IPS-NIHi7 (cell line): ENCODE measurements around the gene ZNF727.
"Not testable (repeated sequence)": the region's sequence is repeated elsewhere in the genome, so short reads cannot be mapped to it uniquely, and the experiment has no call there.

Experiments used
- DNase-seq: peaks from one replicate; pipeline ENCODE4 v3.0.0; 2012; ENCODE audit warnings: mixed read lengths; ENCODE audit errors: extremely low spot score

The ZNF727 gene

DNA sequence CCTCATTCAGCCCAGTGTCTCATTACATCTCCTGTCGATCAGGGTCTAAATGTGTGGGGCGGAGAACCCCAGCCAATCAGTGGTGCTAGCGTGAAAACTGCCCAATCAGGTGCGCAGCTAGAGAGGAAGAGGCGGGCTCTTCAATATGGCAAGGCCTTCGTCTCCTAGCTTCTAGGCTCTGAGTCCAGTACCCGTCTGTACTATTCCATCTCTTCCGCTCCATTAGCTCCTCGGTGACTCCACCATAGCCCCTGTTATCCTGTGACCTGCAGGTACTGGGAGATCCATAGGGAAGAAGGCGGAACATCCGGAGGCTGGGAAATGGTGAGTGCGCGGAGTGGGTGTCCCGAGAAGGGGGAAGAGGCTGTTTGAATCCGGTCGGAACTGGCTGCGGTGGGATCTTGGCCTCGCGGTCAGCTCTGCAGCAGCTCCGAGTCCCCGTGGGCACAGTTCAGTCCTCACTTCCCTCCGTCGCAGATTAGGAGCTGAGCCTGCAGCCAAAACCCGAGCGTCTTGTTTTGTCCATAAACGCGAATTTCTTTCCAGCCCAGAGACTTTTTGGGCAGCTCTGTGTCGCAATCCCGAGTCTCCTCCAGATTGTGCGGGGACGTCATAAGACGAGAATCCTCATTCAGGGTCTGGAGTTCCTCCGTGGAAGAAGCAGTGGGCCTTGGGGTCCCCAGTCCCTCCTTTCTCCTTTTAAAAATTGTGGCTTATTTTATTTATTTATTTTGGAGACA is at the start of gene ZNF727:
Gene ZNF727, plus strand, starts transcription at position 134 of the 740 bp plus-strand sequence. Its CDS starts 188 bp downstream, at position 322.
- DNase-seq = no peak

DNA sequence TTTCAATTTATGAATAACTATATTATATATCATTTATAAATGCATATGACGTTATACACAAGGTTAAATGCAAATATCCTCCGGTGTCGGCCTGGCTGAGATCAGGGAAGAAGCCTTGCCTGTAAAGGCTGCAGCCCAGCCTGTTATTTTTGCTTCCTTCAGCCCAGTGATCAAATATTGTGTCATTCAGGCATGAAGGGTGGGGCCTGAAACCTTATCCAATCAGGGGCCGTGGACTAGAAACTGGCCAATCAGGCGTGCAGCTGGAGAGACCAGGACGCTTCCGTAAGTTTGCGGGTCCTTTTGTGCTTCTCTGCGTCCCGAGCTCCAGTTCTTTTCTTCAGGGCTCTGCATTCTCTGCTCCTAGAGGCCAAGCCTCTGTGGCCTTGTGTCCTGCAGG is 46.7 kb upstream of the ZNF727 start, which contains the start of gene ZNF722:
Gene ZNF722, plus strand, starts transcription at position 301 of the 400 bp plus-strand sequence. CDS start 113 bp downstream, outside the sequence.
- DNase-seq = no peak

DNA sequence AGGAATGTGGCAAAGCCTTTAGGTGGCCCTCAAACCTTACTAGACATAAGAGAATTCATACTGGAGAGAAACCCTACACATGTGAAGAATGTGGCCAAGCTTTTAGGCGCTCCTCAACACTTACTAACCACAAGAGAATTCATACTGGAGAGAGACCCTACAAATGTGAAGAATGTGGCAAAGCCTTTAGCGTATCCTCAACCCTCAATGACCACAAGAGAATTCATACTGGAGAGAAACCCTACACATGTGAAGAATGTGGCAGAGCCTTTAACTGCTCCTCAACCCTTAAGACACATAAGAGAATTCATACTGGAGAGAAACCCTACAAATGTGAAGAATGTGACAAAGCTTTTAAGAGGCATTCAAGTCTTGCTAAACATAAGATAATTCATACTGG is 29.7 kb upstream of the ZNF727 start:
- DNase-seq = not testable (repeated sequence)

DNA sequence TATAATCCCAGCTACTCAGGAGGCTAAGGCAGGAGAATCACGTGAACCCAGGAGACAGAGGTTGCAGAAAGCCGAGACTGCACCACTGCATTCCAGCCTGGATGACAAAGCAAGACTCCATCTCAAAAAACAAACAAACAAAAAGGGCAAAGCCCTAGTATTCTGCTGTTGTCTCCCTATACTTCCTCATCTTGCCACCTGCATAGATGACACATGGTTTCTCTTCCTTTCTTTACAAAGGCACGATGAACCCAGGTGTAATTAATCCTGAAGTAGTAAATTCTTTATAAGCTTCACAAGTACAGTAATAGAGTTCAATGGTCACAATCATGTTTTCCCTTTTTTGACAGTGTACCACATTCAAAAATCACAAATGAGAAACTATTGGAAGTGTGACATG is 9.8 kb upstream of the ZNF727 start:
- no peak for DNase-seq

DNA sequence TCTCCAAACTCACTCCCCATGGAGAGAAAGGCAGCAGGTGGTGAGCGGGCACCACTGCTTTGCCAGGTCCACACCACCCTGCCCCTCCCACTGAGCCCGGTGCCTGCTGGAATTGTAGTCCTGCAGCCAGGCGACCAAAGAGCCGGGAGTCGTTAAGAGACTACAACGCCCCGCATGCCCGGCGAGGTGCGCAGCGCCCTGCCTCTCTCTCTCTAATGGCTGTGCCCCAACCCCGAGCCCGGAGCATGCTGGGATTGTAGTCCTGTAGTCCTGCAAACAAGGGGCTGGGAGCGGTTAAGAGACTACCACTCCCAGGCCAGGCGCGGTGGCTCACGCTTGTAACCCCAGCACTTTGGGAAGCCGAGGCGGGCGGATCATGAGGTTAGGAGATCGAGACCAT is 8.1 kb upstream of the ZNF727 start:
- DNase-seq = no peak

DNA sequence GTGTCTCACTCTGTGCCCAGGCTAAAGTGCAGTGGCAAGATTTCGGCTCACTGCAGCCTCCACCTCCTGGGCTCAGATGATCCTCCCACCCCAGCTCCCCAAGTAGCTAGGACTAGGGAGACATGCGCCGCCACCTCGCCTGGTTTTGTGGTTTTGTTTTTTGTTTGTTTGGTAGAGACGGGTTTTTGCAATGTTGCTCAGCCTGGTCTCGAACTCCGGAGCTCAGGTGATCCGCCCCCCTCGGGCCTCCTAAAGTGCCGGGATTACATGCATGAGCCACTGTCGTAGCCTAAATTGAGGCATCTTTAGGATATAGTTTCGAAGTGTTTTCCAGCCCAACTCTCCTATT is 781 bp downstream of the ZNF727 start:
- no peak for DNase-seq

DNA sequence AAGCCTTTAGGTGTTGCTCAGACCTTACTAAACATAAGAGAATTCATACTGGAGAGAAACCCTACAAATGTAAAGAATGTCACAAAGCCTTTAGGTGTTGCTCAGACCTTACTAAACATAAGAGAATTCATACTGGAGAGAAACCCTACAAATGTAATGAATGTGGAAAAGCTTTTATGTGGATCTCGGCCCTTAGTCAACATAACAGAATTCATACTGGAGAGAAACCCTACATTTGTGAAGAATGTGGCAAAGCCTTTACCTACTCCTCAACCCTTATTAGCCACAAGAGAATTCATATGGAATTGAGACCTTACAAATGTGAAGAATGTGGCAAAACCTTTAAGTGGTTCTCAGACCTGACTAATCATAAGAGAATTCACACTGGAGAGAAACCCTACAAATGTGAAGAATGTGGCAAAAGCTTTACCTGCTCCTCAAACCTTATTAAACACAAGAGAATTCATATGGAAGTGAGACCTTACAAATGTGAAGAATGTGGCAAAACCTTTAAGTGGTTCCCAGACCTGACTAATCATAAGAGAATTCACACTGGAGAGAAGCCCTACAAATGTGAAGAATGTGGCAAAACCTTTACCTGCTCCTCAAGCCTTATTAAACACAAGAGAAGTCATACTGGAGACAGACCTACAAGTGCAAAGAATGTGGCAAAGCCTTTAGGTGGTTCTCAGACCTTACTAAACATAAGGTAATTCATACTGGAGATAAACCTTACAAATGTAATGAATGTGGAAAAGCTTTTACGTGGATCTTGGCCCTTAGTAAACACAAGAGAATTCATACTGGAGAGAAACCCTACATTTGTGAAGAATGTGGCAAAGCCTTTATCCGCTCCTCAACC is 32.8 kb downstream of the ZNF727 start:
- not testable (repeated sequence) for DNase-seq

DNA sequence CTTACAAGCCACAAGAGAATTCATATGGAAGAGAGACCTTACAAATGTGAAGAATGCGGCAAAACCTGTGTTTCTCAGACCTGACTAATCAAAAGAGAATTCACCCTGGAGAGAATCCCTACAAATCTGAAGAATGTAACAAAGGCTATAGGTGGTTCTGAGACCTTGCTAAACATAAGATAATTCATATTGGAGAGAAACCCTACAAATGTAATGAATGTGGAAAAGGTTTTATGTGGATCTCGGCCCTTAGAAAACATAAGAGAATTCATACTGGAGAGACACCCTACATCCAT is 33.4 kb downstream of the ZNF727 start:
- DNase-seq = no peak

DNA sequence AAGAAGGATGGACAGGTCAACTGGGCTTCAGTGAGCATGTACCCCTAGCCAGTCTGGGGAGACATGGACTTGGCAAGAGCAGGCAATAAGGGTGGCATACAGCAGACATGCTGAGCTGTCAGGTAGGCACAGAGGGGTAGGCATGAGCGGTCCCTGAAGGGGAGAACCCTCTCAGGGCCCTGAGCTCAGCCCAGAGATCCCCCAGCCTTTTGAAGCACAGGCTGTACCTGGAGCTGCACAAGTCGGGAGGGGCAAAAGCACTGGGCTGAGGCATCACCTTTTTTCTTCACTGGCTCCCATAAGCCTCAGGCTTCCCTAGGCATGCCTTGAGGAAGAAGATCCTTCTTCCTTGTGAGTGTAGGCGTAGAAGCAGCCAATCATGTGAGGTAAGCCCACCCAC is 42.3 kb downstream of the ZNF727 start:
- DNase-seq = no peak

DNA sequence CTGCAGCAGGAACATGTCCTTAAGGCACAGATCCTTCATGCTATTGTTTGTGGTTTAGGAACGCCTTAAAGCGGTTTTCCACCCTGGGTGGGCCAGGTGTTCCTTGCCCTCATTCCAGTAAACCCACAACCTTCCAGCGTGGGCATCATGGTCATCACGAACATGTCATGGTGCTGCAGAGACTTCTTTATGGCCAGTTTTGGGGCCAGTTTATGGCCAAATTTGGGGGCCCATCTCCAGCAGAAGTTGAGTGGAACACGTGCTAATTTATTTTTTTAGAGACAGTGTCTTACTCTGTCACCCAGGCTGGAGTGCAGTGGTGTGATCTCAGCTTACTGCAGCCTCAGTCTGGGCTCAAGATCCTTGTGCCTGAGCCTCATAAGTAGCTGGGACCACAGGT is 43.6 kb downstream of the ZNF727 start:
- DNase-seq = not testable (repeated sequence)
